ENCODE data around the gene STN1.

The STN1 gene

GRCh38 chr10:103928784-103929183, 10.8 kb upstream of the STN1 start:
- no peak for FAIRE-seq

- no peak for FAIRE-seq
Measured at GRCh38 chr10:103926722-103927319, 8.8 kb upstream of the STN1 start.

GRCh38 chr10:103925591-103925990, 7.6 kb upstream of the STN1 start:
- no peak for FAIRE-seq

DNA sequence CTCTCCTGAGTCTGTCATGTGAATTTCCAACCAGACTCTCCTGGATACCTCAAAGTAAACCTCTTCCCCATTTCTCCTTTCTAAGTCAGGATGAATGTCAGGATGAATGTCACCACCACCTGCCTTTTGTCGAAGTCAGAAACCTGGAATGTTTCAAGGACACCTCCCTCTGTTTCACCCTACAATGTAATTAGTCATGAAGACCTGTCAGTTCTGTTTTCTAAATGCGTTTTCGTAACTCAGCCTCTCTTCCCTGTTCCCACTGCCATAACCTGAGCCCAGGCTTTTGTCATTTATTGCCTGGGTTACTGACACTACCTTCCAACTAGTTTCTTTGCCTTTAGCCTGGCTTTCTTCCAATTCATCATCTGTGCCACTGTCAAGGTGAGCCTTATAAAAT, 5.5 kb upstream of the STN1 start:
- FAIRE-seq, result no peak

DNA sequence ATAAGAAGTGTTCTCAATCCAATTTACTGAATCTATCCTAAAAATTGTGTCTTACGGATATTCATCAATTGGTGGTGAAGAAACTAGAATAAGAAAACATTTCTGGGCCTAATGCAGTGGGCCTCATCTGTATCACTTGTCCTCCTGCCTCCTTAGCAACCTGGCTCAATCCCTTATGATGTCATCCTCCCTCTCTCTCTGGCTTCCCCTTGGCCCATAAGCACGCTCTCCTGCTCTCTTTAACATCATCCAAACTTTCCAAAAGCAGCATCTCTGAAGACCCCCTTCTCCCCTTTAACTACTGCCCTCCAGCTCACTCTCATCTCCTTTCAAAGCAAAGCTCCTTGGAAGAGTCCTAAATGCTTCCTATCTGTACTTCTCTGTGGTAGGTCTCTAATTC, 4.7 kb upstream of the STN1 start:
- no peak for FAIRE-seq

- no peak for FAIRE-seq
Measured at GRCh38 chr10:103921750-103922195, 3.8 kb upstream of the STN1 start.

- no peak for FAIRE-seq
Measured at GRCh38 chr10:103921248-103921647, 3.3 kb upstream of the STN1 start.

- FAIRE-seq, result no peak
Measured at GRCh38 chr10:103919648-103920025, 1.7 kb upstream of the STN1 start.

- no peak for FAIRE-seq
Measured at GRCh38 chr10:103917302-103918052, 507 bp downstream of the STN1 start.

DNA sequence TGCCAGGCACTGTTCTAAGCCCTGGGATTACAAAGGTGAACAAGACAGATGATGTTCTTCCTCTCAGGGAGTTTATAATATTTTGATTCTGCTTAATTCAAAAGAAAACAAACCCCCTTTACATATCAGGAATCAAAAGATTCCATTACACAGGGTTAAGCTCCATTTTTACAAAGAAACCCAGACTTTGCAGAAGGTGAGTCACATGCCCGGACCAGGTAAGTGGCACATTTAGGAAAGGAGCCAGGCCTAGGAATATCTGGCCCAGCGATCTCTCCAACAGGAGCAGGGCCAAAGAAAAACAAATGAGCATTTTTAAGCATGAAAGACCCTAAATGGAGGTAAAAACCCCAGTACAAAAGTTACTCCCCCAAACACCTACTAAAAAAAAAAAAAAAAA, 1.1 kb downstream of the STN1 start:
- no peak for FAIRE-seq

GRCh38 chr10:103916254-103916653, 1.7 kb downstream of the STN1 start:
- no peak for FAIRE-seq

DNA sequence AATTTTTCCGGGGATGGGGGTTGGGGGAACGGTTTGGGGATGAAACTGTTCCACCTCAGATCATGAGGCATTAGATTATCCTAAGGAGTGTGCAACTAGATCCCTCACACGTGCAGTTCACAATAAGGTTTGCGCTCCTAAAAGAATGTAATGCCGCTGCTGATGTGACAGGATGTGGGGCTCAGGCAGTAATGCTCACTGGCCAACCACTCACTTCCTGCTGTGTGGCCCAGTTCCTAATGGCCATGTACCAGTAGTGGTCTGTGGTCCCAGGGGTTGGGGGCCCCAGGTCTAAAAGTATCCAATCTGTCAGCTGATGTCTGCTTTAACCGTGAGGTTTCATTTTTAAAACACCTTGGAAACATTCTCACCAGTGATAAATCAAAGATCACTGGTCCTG, 2.2 kb downstream of the STN1 start:
- no peak for FAIRE-seq

DNA sequence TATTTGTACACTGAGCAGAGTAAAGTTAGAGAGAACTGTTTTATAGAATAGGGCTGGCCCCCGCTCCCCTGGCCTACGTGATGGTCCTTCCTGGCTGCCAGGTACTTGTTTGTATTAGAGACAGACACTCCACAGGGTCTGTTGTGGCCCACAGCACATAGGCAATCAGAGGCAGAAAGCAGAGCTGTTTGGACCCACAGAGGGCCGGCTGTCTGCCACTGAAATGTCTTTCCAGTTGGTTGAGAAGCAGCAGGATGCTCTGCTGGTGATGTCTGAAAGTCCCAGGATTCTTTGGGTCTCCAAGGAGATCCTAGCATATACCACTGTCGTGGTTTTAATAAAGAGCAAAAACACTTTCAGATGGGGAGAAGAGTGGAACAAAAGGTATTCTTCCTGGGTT, 5.2 kb downstream of the STN1 start:
- no peak for FAIRE-seq

DNA sequence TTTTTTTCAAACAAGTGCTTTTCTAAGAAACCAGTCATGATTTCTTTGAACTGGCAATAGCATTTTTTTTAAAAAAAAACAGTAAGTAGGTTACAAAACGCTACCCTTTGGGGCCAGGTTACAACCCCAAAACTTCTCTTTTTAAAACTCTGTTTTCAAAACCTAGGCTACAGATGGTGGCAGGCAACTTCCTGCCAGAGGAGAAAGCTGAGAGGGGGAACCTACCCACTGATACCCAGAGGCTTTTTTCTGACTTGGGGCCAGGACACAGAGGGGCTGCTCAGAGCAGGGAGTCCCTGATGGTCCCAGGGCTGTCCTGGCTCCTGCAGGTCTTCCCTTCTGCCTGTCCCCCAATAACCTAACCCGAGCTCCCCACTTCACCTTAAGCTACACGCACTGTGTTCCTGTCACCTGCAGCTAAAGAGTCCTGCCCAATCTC, 6.9 kb downstream of the STN1 start:
- FAIRE-seq, result no peak

DNA sequence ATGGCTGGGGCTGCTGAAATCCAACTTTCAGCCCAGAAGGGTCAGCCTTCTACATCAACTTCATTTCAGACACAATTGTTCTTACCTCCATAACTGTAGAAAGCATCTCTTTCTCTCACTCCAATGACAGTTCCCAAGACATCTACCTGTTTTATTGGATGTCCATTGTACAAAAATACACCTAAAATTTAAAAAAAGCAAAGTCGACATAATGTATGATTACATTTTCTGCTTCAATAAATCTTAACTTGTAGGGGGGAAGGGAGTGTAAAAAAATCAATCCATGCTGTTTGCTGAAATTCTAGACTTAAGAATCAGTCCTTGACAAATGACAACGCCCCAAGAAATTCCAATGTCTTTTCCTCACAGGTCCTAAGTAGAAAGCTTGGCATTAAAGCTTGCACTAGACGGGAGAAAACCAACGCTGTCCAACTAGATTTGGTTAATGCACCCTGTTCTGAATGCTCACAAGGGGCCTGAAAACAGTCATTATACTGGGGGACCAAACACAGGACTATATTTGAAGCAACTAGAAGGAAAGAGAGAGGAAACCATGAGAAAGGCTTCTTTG, 7.5 kb downstream of the STN1 start:
- no peak for FAIRE-seq

DNA sequence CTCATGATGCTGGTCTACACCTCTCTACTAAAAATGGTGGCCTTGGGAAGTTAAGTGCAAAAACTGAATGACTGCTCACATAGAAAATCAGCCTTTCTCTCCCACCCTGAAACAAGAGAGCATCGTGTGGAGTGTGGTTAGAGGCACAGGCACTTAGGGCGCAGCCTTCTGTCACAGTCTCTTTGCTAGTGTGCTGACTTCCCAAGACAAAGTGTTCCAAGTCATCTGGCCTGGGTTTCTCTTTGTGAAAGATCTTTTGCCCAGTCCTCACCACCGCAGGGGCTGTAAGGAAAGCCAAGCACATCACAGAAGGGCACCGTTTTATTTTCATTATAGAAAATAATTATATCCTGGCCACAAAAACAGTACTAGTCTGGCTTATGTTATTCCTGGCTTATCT, 12.5 kb downstream of the STN1 start:
- FAIRE-seq, result no peak

DNA sequence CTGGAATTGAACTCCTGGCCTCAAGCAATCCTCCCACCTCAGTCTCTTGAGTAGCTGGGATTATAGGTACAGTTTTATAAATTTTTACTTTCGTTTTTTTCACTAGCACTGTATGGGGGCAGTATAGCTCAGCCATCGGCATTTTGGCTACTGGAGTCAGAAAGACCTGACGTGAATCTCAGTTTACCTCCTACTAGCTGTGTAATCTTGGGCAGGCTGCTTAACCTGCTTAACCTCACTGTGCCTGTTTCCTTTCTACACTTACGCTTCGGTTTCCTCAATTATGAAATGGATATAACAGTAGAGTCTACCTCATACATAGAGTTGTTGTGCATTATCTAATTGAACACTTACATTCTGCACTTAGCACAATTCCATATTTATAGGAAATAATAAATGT, 16.7 kb downstream of the STN1 start:
- FAIRE-seq, result no peak

GRCh38 chr10:103899312-103899711, 18.7 kb downstream of the STN1 start:
- no peak for FAIRE-seq

- no peak for FAIRE-seq
Measured at GRCh38 chr10:103897241-103897774, 20.7 kb downstream of the STN1 start.

GRCh38 chr10:103896225-103896624, 21.8 kb downstream of the STN1 start:
- no peak for FAIRE-seq

GRCh38 chr10:103895411-103896186, 22.4 kb downstream of the STN1 start:
- no peak for FAIRE-seq

DNA sequence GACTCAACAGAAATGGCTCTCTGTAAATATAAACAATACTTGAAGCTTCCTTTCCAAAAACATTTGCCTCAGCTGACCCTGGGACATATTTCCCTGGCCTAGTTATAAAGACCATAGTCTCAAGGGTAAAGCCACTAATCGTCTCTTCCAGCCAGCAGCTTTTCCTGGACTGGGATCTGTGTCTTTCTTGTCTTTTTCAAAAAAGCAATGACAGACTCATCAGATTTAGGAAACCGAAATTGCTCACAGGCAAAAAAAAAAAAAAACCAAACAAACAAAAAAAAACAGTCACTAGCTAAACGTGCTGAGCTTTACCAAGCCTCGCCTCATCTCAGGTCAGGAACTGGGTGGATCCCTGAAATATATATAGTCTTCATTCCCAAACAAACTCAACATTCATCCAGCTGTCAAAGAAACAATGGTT, 23.5 kb downstream of the STN1 start:
- FAIRE-seq, result no peak

- FAIRE-seq, result no peak
Measured at GRCh38 chr10:103893817-103894216, 24.2 kb downstream of the STN1 start.

Measured in A204.1 (cell line).